GM12865 (cell line): ENCODE results near the gene APCDD1.

Experiments
- DNase-seq: peaks from one replicate; pipeline ENCODE4 v3.0.0; 2010; ENCODE audit warnings: low read depth
- H3K4me3 ChIP-seq: 2 replicates; pipeline ENCODE4 v1.5.1; 2011; ENCODE audit warnings: mild to moderate bottlenecking, low read depth, low read length, control low read depth
- CTCF ChIP-seq: IDR thresholded peaks from 2 replicates; pipeline ENCODE4 v1.5.1; 2011; ENCODE audit warnings: low read length, control low read depth, low read depth, inconsistent platforms; ENCODE audit not compliant: insufficient read depth; ENCODE audit errors: missing control alignments

APCDD1 gene

GRCh38 chr18:10522574-10522973, 68.1 kb downstream of the APCDD1 start:
- no peak overlapping the region for H3K4me3 ChIP-seq
- no peak for TF ChIP-seq CTCF
- no peak for DNase-seq

DNA sequence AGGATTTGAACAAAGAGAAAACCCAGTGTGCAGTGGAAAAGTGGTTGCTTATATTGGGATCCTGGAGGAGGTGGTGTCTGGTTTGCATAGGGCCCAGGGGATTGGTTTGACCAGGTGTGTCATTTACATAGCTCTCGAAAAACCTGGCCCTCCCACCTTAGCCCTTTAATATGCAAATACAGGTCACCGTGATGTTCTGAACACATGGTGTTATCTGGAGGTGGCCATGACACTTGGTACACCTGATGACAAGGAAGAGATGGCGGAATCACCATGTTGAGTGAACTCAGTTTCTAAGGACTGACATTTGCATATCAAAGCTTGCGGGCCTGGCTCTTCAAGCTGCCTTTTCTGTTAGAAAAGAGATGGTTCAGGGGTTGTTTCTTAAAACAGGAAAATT, 69.1 kb downstream of the APCDD1 start:
- H3K4me3 ChIP-seq, result no peak overlapping the region
- no peak for TF ChIP-seq CTCF
- no peak for DNase-seq

- no peak for TF ChIP-seq CTCF
- no peak overlapping the region for H3K4me3 ChIP-seq
Observed at GRCh38 chr18:10524507-10525370, 70.3 kb downstream of the APCDD1 start.

GRCh38 chr18:10525371-10525691, 70.9 kb downstream of the APCDD1 start:
- TF ChIP-seq CTCF, result no peak
- no peak for DNase-seq
- peak overlapping the region; percentile 93 for H3K4me3 ChIP-seq

More at GRCh38 chr18:10524507-10525370, 70.3 kb downstream of the APCDD1 start:
- no peak for DNase-seq

DNA sequence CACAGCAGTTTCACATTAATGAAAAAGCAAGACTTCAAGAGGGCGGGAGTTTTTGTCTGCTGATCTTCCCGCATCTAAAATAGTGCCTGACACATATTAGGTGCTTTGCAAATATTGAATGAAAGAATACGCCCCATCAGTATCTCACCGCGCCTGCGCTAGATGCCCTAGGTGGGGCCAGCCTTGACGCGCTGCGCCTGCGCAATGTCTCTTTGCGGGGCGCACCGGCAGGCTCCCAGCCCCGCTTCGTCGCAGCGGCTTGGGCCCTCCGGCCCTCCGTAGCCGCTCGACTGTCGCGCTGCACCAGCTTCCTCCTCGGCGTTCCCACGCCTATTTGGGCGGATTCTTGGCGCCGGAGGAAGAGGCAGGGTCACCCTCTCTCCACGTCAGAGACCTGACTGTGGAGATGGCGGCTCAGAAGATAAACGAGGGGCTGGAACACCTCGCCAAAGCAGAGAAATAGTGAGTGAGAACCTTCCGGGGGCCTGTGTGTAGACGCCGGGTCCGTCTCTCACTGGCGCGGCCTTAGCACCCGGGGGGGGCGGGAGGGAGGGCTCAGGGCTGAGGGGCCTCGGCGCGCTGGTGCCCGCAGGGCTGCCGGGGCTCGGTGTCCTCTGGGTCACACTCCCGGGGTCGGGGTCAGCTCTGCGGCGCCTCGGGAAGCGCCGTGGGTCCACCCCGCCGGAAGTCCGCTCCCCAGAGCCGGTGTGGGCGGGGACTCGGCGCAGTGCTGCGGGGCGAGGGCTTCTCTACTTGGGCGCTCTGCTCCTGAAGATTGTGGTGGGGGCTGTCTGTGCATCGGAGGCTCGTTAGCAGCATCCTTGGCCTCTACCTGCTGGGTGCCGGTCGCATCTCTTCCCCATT, 71.5 kb downstream of the APCDD1 start, which contains the start of gene NAPG:
NAPG (plus strand) TSS at position 331 of the 864 bp plus-strand sequence; CDS start at position 407, 76 bp downstream.
- TF ChIP-seq CTCF, result no peak
- H3K4me3 ChIP-seq, result peak within 1 kb of the TSS; percentile 93
- peak; percentile 97 for DNase-seq

DNA sequence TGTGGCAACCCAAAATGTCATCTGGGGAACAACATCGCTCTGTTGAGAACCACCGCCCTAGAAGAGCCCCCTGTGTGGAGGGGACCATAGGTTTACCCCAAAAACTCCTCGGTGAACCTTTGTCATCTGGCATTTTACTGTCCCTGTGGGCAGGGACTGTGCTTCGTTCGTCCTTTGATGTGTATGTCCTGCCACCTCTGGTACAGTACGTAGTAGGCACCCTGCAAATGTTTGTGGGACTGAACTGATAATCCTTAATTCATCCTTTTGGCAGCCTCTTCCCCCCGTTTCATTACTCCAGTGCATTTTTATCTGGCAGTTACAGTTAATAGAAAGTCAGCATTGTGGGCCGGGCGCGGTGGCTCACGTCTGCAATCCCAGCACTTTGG, 72.1 kb downstream of the APCDD1 start:
- peak overlapping the region; percentile 93 for H3K4me3 ChIP-seq
- no peak for DNase-seq
- no peak for TF ChIP-seq CTCF
